HFFc6 (cell line): Measurements from ENCODE around the gene UGGT1. TPM values are rescaled to one million over a fixed set of nuclear protein-coding genes. Genes with fewer than 3 reads are reported as not detected.

Experiments used
- DNase-seq: peaks from one replicate; pipeline ENCODE4 v3.0.0-alpha.2; 2018
- H3K27ac Mint-ChIP-seq: 2 replicates; pipeline ENCODE4 v1.8.0; 2020; ENCODE audit warnings: mild to moderate bottlenecking, mixed read lengths
- H3K27me3 Mint-ChIP-seq: 2 replicates; pipeline ENCODE4 v1.8.0; 2021; ENCODE audit warnings: mild to moderate bottlenecking, moderate library complexity, mixed read lengths; ENCODE audit not compliant: insufficient read depth
- H3K36me3 Mint-ChIP-seq: 2 replicates; pipeline ENCODE4 v1.8.0; 2021; ENCODE audit warnings: low read depth, mixed read lengths
- H3K4me1 Mint-ChIP-seq: 2 replicates; pipeline ENCODE4 v1.8.0; 2020; ENCODE audit warnings: low read depth, mixed read lengths
- H3K4me3 Mint-ChIP-seq: 2 replicates; pipeline ENCODE4 v1.8.0; 2020; ENCODE audit warnings: mild to moderate bottlenecking, moderate library complexity, mixed read lengths
- H3K9me3 Mint-ChIP-seq: 2 replicates; pipeline ENCODE4 v1.8.0; 2020; ENCODE audit warnings: mild to moderate bottlenecking, mixed read lengths
- total RNA-seq, 6 experiments: library from RNA; stranded (reverse); fragmentation: NEBNext Ultra II Directional; extraction: Animal tissue kit (Norgen Biotek cat#: 25700); gene quantifications; 2 replicates in 1 of 6; 3 replicates in 5 of 6; pipeline ENCODE4 v1.2.3, GENCODE V29; 2021
- TF ChIP-seq, protein P1 (sequence below): fragments of 200-600 bp; sonication (generic); IDR thresholded peaks from 2 replicates; pipeline ENCODE4 v1.5.0; 2021; ENCODE audit warnings: antibody characterized with exemption, mild to moderate bottlenecking

UGGT1 gene
- total RNA-seq, 6 experiments from 2014 or later = 60.8 to 74.5 (median 71.8) TPM

DNA sequence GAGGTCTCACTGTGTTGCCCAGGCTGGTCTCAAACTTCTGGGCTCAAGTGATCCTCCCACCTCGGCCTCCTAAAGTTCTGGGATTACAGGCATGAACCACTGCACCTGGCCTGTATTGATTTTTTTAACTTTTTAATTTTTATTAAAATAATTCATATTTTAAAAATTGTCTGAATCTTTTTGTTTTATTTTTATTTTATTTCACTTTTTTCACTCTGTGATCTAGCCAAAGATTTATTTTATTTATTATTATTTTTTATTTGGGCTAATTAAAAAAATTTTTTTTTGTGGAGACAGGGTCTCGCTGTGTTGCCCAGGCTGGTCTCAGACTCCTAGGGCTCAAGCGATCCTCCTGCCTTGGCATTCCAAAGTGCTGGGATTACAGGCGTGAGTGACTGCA, 14.1 kb downstream of the UGGT1 start:
- Mint-ChIP-seq H3K27me3 (peaks cover under 1% of the 10 kb centered on the region; the same call in 1 of the 2 replicates), H3K4me3 (no peak overlapping the region), H3K9me3 (no peaks in the 10 kb centered on the region), H3K36me3 (peaks cover 21% of the 10 kb centered on the region), H3K27ac (no peak overlapping the region), H3K4me1 (no peaks in the 10 kb centered on the region)
- DNase-seq = no peak
- TF ChIP-seq, protein P1, sequence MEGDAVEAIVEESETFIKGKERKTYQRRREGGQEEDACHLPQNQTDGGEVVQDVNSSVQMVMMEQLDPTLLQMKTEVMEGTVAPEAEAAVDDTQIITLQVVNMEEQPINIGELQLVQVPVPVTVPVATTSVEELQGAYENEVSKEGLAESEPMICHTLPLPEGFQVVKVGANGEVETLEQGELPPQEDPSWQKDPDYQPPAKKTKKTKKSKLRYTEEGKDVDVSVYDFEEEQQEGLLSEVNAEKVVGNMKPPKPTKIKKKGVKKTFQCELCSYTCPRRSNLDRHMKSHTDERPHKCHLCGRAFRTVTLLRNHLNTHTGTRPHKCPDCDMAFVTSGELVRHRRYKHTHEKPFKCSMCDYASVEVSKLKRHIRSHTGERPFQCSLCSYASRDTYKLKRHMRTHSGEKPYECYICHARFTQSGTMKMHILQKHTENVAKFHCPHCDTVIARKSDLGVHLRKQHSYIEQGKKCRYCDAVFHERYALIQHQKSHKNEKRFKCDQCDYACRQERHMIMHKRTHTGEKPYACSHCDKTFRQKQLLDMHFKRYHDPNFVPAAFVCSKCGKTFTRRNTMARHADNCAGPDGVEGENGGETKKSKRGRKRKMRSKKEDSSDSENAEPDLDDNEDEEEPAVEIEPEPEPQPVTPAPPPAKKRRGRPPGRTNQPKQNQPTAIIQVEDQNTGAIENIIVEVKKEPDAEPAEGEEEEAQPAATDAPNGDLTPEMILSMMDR = no peak

DNA sequence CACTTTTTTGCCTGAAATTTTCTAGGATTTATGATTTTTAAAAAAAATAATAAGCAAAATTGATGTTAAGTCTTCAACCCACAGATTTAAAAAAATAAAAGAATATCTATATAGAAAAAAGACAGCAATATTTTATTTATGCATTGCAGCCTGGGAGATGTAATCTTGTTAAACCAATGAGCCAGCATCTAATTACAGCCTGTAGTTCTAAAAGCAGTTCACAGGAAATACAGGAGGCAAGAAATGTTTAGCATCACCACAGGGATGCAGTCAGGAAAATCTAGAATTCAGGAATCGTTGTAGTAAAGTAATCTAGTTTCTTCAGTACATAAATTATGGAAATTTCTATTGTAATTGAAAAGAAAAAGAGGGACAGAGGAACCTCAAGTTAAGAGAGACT, 17.2 kb downstream of the UGGT1 start:
- DNase-seq = no peak
- Mint-ChIP-seq H3K9me3 (no peaks in the 10 kb centered on the region), H3K4me1 (no peaks in the 10 kb centered on the region), H3K36me3 (peaks cover 24% of the 10 kb centered on the region), H3K4me3 (no peak overlapping the region), H3K27ac (no peak overlapping the region), H3K27me3 (peaks cover 1% of the 10 kb centered on the region; the same call in 1 of the 2 replicates)
- TF ChIP-seq, protein P1 = no peak

DNA sequence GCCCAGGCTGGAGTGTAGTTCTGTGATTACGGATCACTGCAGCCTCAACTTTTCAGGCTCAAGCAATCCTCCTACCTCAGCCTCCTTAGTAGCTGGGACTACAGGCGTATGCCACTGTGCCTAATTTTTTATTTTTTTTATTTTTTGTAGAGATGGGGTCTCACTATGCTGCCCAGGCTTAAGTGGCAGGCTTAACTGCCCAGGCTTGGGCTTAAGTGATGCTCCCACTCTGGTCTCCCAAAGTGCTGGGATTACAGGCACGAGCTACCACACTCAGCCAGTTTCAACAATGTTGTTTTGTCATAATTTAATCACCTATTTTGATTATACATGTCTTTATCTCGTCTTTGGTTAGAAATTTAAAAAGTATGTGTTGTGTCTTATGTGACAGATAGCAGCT, 18.2 kb downstream of the UGGT1 start:
- no peaks in the 10 kb centered on the region for H3K9me3 Mint-ChIP-seq
- no peak overlapping the region for H3K4me3 Mint-ChIP-seq

DNA sequence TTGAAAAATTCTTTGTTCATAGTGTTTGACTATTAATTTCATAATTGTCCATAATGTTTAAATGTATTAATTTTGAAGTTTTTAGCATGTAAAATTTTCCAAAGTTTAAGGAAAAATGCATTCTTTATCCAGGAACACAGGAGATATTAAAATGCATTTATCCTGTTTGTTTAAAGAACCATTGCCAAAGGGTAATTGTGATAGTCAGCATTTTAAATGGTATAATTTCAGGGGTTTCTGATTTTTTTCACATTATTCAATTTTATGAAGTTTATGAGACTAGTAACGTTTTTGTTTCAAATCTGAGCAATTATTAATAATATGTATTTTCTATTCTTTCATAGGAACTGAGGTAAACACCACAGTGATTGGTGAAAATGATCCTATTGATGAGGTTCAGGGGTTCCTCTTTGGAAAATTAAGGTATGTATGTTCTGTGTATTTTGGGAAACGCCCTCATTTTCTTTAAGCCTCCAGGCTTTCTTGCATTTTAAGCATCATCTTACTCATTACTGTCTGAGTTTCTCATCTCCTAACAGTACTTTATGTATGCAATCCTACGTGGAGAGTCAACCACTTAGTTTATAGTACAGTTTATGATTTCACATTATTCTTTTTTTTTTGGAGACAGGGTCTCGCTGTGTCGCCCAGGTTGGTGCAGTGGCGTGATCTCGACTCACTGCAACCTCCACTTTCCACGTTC, 25.1 kb downstream of the UGGT1 start:
- TF ChIP-seq, protein P1 = no peak
- H3K9me3 Mint-ChIP-seq = no peaks in the 10 kb centered on the region
- H3K27ac Mint-ChIP-seq = no peak overlapping the region
- H3K27me3 Mint-ChIP-seq = no peaks in the 10 kb centered on the region
- H3K4me1 Mint-ChIP-seq = no peaks in the 10 kb centered on the region
- no peak overlapping the region for H3K4me3 Mint-ChIP-seq
- no peak for DNase-seq
- H3K36me3 Mint-ChIP-seq = peaks cover 16% of the 10 kb centered on the region

More for the DNA sequence above, 18.2 kb downstream of the UGGT1 start:
- Mint-ChIP-seq H3K4me1 (no peaks in the 10 kb centered on the region), H3K27ac (no peak overlapping the region), H3K27me3 (peaks cover 1% of the 10 kb centered on the region; the same call in 1 of the 2 replicates), H3K36me3 (peaks cover 18% of the 10 kb centered on the region)
- no peak for DNase-seq
- TF ChIP-seq, protein P1 = no peak

DNA sequence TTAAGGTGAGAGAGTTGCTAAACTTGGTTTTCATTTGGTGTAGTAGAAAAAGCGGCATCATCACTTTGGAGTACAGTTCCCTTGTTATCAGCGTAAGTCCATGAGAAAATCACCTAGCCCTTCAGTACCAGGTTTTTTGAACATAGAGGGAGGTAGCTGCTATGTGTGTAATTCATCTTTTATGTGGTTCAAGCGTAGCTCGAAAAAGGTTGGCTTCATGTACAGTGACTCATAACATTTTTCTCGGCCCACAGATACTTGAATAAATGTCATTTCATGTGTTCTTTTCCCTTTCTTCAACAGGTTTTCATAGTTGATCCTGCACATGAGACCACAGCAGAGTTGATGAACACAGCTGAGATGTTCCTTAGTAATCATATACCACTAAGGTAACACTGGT, 43.6 kb downstream of the UGGT1 start:
- H3K4me1 Mint-ChIP-seq = no peaks in the 10 kb centered on the region
- H3K4me3 Mint-ChIP-seq = no peak overlapping the region
- no peak overlapping the region for H3K27ac Mint-ChIP-seq
- DNase-seq = no peak
- TF ChIP-seq, protein P1 = no peak
- H3K27me3 Mint-ChIP-seq = no peaks in the 10 kb centered on the region; the same call in 1 of the 2 replicates
- H3K36me3 Mint-ChIP-seq = peaks cover 53% of the 10 kb centered on the region
- H3K9me3 Mint-ChIP-seq = no peaks in the 10 kb centered on the region
